GM12875 (cell line): Measurements from ENCODE around the gene SV2C.

Source experiments
- H3K4me3 ChIP-seq: one replicate; pipeline ENCODE4 v1.5.1; 2011; ENCODE audit warnings: low read depth, low read length, control low read depth
- CTCF ChIP-seq: IDR thresholded peaks from 2 replicates; pipeline ENCODE4 v1.5.1; 2011; ENCODE audit warnings: low read depth, mild to moderate bottlenecking, control low read depth, inconsistent platforms, low read length, moderate library complexity, borderline replicate concordance; ENCODE audit not compliant: insufficient read depth

Gene SV2C

GRCh38 chr5:76399268-76399667 is 316.1 kb downstream of the SV2C start:
- TF ChIP-seq CTCF, result no peak
- no peak overlapping the region for H3K4me3 ChIP-seq

GRCh38 chr5:76400466-76400865 is 317.3 kb downstream of the SV2C start:
- no peak overlapping the region for H3K4me3 ChIP-seq
- TF ChIP-seq CTCF, result no peak

GRCh38 chr5:76401801-76402250 is 318.6 kb downstream of the SV2C start:
- peak overlapping the region; percentile 55 for H3K4me3 ChIP-seq
- no peak for TF ChIP-seq CTCF

- peak overlapping the region; percentile 93 for H3K4me3 ChIP-seq
- TF ChIP-seq CTCF, result no peak
Observed at GRCh38 chr5:76402251-76402885, 319.2 kb downstream of the SV2C start.

- peak within 1 kb of the TSS; percentile 93 for H3K4me3 ChIP-seq
- TF ChIP-seq CTCF, result peak; percentile 89
Observed at GRCh38 chr5:76402886-76403765, 319.9 kb downstream of the SV2C start, which contains the start of gene IQGAP2. Gene IQGAP2, plus strand, starts transcription at chr5:76403285. Its CDS starts 261 bp downstream, at chr5:76403546.
